B cell (primary cell): ENCODE results near the gene AOAH.

ENCODE experiments used
- CTCF ChIP-seq: fragments of 200-600 bp; IDR thresholded peaks from one replicate; pipeline ENCODE4 v1.8.0; 2022; ENCODE audit warnings: antibody characterized with exemption, mild to moderate bottlenecking
- EZH2 ChIP-seq: IDR thresholded peaks from 2 replicates; pipeline ENCODE4 v1.6.1; 2012; ENCODE audit warnings: borderline replicate concordance, low read depth, mild to moderate bottlenecking, moderate library complexity, low read length; ENCODE audit not compliant: insufficient read depth, poor library complexity, severe bottlenecking

GRCh38 chr7:36611703-36612102 is 112.6 kb downstream of the AOAH start:
- TF ChIP-seq CTCF: no peak
- no peak for TF ChIP-seq EZH2
